ENCODE data around the gene NIP7. TPM values are rescaled to one million over a fixed set of nuclear protein-coding genes. Genes with fewer than 3 reads are reported as not detected.

The NIP7 gene
- total RNA-seq, 4 donors from 2014 or later, result 8.2 to 17.1 (median 11.7) TPM

DNA sequence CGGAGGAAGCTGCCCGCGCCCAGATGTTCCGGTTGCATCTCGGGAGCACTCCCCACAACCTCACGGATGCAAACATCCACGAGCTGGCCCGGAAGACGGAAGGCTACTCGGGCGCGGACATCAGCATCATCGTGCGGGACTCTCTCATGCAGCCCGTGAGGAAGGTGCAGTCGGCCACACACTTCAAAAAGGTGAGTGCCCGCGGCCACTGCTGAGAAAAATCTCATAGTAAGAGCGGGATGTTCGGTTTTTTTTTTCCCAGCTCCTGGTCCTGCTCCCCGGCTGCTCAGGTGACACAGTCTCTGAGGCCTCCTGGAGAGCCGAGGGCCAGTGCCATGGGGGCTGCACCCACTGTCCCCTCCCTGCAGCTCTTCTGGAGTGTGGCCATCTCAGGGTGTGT, 18.5 kb upstream of the NIP7 start:
- 87 to 89% methylated on average over 22 of the region's 22 CpGs for WGBS, 2 donors
- no peak for DNase-seq (ENCODE audit: low spot score in 2 of 2)
- peaks cover 0 to 13% (median under 1%) of the 10 kb centered on the region in 4 donors for H3K4me1 ChIP-seq
- no peaks in the 10 kb centered on the region for H3K27me3 ChIP-seq
- H3K36me3 ChIP-seq, result peaks cover 9 to 100% (median 49%) of the 10 kb centered on the region in 3 donors
- no peaks in the 10 kb centered on the region for H3K9me3 ChIP-seq
- TF ChIP-seq POLR2A (IDR thresholded peaks at IDR 0.05) (no peak), EP300 (IDR thresholded peaks at IDR 0.05) (no peak)
- TF ChIP-seq, protein P1, sequence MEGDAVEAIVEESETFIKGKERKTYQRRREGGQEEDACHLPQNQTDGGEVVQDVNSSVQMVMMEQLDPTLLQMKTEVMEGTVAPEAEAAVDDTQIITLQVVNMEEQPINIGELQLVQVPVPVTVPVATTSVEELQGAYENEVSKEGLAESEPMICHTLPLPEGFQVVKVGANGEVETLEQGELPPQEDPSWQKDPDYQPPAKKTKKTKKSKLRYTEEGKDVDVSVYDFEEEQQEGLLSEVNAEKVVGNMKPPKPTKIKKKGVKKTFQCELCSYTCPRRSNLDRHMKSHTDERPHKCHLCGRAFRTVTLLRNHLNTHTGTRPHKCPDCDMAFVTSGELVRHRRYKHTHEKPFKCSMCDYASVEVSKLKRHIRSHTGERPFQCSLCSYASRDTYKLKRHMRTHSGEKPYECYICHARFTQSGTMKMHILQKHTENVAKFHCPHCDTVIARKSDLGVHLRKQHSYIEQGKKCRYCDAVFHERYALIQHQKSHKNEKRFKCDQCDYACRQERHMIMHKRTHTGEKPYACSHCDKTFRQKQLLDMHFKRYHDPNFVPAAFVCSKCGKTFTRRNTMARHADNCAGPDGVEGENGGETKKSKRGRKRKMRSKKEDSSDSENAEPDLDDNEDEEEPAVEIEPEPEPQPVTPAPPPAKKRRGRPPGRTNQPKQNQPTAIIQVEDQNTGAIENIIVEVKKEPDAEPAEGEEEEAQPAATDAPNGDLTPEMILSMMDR (IDR thresholded peaks at IDR 0.05), result no peak
- no peak overlapping the region for H3K4me3 ChIP-seq
- no peak overlapping the region for H3K27ac ChIP-seq

DNA sequence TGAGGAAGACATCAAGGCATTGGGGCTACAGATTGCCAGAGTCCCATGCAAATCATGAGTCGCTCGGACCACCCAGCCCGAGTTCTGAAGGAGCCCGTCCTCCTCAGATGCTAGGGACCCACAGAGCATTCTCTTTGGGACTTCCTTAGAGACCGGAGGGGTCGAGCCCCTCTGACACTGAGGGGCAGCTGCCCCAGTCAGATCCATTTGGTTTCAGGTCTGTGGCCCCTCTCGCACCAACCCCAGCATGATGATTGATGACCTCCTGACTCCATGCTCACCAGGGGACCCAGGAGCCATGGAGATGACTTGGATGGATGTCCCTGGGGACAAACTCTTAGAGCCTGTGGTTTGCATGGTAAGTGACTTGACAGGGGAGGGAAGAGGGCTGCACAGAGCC, 17.2 kb upstream of the NIP7 start:
- WGBS, 2 donors, result 77 to 92% methylated on average over 7 of the region's 7 CpGs
- peaks cover 0 to 22% (median 5%) of the 10 kb centered on the region in 4 donors for H3K4me1 ChIP-seq
- no peaks in the 10 kb centered on the region for H3K9me3 ChIP-seq
- no peak for DNase-seq (ENCODE audit: low spot score in 2 of 2)
- H3K27me3 ChIP-seq, result no peaks in the 10 kb centered on the region
- H3K27ac ChIP-seq, result no peak overlapping the region
- no peak overlapping the region for H3K4me3 ChIP-seq
- TF ChIP-seq, protein P1 (IDR thresholded peaks at IDR 0.05), result no peak
- no peak for TF ChIP-seq EP300 (IDR thresholded peaks at IDR 0.05)
- TF ChIP-seq POLR2A (IDR thresholded peaks at IDR 0.05), result no peak
- peaks cover 9 to 97% (median 38%) of the 10 kb centered on the region in 3 donors for H3K36me3 ChIP-seq

DNA sequence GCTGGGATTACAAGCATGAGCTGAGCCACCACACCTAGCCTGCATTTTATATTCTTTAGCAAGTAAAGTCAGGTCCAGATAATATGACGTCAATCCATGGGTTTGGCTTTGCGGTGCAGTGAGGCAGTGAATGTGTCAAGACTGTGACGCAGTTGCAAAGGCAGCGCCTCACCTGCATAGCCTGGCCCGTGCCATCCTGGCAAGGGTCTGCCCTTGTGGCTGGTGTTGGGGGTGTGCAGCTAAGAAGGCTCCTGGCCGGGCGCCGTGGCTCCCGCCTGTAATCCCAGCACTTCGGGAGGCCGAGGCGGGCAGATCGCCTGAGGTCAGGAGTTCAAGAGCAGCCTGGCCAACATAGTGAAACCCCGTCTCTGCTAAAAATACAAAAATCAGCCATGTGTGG, 16.2 kb upstream of the NIP7 start:
- no peak for DNase-seq (ENCODE audit: low spot score in 2 of 2)

DNA sequence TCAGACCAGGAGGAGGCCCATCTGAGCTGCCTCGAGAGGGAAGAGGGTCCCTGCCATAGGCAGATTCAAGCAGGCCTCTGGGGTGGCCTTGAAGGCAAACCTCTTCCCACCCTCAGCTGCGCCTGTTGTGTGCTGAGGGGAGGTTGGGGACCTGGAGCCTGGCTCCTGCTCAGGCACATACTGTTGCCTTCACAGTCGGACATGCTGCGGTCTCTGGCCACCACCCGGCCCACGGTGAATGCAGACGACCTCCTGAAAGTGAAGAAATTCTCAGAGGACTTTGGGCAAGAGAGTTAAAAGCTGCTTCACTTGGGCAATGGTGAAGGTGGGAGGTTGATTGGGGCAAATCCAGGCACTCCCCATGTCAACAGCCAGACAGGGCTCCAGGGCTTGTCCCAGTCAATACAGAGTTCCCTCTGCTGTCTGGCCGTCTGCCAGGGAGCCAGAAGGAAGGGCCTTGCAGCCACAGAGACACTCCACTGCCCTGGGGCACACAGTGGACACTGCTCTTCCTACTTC, 15.5 kb upstream of the NIP7 start:
- no peaks in the 10 kb centered on the region for H3K9me3 ChIP-seq
- H3K4me1 ChIP-seq, result peaks cover 2 to 38% (median 13%) of the 10 kb centered on the region in 4 donors
- no peak overlapping the region for H3K4me3 ChIP-seq
- peak in 1 of 2 donors; percentile 34 for DNase-seq (ENCODE audit: low spot score in 2 of 2)
- H3K36me3 ChIP-seq, result peaks cover 6 to 97% (median 26%) of the 10 kb centered on the region in 3 donors
- TF ChIP-seq POLR2A (IDR thresholded peaks at IDR 0.05), result no peak
- no peak for TF ChIP-seq EP300 (IDR thresholded peaks at IDR 0.05)
- TF ChIP-seq, protein P1 (IDR thresholded peaks at IDR 0.05), result no peak
- no peak overlapping the region for H3K27ac ChIP-seq
- H3K27me3 ChIP-seq, result no peaks in the 10 kb centered on the region
- WGBS, 2 donors, result 66 to 78% methylated on average over 8 of the region's 8 CpGs

More for the DNA sequence above, 16.2 kb upstream of the NIP7 start:
- Histone ChIP-seq H3K4me3 (no peak overlapping the region), H3K9me3 (no peaks in the 10 kb centered on the region), H3K27me3 (no peaks in the 10 kb centered on the region), H3K4me1 (peaks cover 0 to 31% (median 7%) of the 10 kb centered on the region in 4 donors), H3K36me3 (peaks cover 9 to 97% (median 32%) of the 10 kb centered on the region in 3 donors), H3K27ac (no peak overlapping the region)
- 84 to 97% methylated on average over 14 of the region's 14 CpGs for WGBS, 2 donors
- TF ChIP-seq EP300 (IDR thresholded peaks at IDR 0.05) (no peak), POLR2A (IDR thresholded peaks at IDR 0.05) (no peak)
- TF ChIP-seq, protein P1 (IDR thresholded peaks at IDR 0.05), result no peak

DNA sequence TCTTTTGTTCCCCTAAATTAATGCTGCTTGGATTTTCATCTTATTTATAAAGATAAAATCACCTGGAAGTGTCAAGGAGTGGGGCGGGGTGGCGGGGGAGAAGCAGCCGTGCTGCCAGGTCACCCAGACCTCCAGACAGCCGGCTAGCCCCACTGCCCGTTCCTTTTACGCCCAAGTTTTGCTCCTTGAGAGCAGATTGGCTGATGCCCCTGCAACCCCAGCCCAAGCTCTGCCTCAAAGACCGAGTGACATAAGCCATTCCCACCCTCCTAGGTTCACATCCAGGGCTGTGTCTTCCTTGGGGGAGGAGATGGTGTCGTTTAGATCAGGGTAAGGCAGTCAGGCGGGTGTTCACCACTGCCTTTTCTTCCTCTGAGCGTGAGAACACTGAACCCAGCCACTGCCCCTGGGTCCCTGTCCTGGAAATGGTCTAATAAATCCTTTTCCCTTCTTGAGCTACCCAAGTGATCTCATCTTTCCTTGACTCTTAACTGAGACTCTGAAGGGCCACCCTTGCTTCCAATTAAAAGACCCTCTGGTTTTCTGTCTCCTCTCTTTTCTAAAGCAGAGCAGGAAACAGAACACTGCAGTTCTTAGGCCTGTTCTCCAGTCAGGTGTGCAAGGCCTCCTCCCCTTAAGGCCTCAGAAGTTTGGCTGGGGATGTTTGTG, 14.9 kb upstream of the NIP7 start:
- TF ChIP-seq, protein P1 (IDR thresholded peaks at IDR 0.05), result no peak
- TF ChIP-seq EP300 (IDR thresholded peaks at IDR 0.05) (no peak), POLR2A (IDR thresholded peaks at IDR 0.05) (no peak)
- H3K27me3 ChIP-seq, result no peaks in the 10 kb centered on the region
- no peak overlapping the region for H3K27ac ChIP-seq
- peaks cover 6 to 91% (median 19%) of the 10 kb centered on the region in 3 donors for H3K36me3 ChIP-seq
- H3K4me3 ChIP-seq, result no peak overlapping the region
- peaks cover 7 to 44% (median 16%) of the 10 kb centered on the region in 4 donors for H3K4me1 ChIP-seq
- WGBS, 2 donors, result 75 to 77% methylated on average over 10 of the region's 10 CpGs
- DNase-seq (ENCODE audit: low spot score in 2 of 2), result no peak
- H3K9me3 ChIP-seq, result no peaks in the 10 kb centered on the region
